Ascending aorta (tissue), 2 donors: ENCODE measurements around the gene UBE2O. TPM values are rescaled to one million over a fixed set of nuclear protein-coding genes. Genes with fewer than 3 reads are reported as not detected.

Experiments
- DNase-seq, 2 donors: peaks; one replicate each; pipeline ENCODE4 v3.0.0-alpha.2; 2019; ENCODE audit warnings: low spot score in 2 of 2
- H3K27ac ChIP-seq, 2 donors: fragments of 200-600 bp; sonication (generic); one replicate each; pipeline ENCODE4 v1.5.1; 2016 to 2017; ENCODE audit warnings: mild to moderate bottlenecking in 1 of 2
- H3K27me3 ChIP-seq: fragments of 200-600 bp; sonication (generic); one replicate; pipeline ENCODE4 v1.5.1; 2017
- H3K36me3 ChIP-seq, 2 donors: fragments of 200-600 bp; sonication (generic); one replicate each; pipeline ENCODE4 v1.5.1; 2016
- H3K4me1 ChIP-seq, 2 donors: fragments of 200-600 bp; sonication (generic); one replicate each; pipeline ENCODE4 v1.5.1; 2016 to 2017; ENCODE audit warnings: mild to moderate bottlenecking in 1 of 2
- H3K4me3 ChIP-seq, 2 donors: fragments of 200-600 bp; sonication (generic); one replicate each; pipeline ENCODE4 v1.5.1; 2016 to 2017; ENCODE audit warnings: mild to moderate bottlenecking in 1 of 2
- H3K9me3 ChIP-seq, 2 donors: fragments of 200-600 bp; sonication (generic); one replicate each; pipeline ENCODE4 v1.5.1; 2016
- intact Hi-C: fragments of 100-400 bp; cut with DNase I; formaldehyde crosslinking; loops from one replicate; pipeline ENCODE4 v1.15.1; 2023
- total RNA-seq: library from RNA; depleted of rRNA; stranded (reverse); fragments of >200 nt; gene quantifications from one replicate; pipeline ENCODE4 v1.1.0, GENCODE V29; 2016
- TF ChIP-seq, protein P1 (sequence below), 3 experiments: fragments of 200-600 bp in 2 of 3; fragments of 450-650 bp in 1 of 3; sonication (generic) in 2 of 3; IDR thresholded peaks; one replicate each; pipeline ENCODE4 v1.5.1; 2016 to 2019; ENCODE audit warnings: antibody characterized with exemption in 3 of 3, mild to moderate bottlenecking in 1 of 3, moderate library complexity in 1 of 3

UBE2O gene
- total RNA-seq, 1 donor from 2014 or later, result 19.6 TPM

DNA sequence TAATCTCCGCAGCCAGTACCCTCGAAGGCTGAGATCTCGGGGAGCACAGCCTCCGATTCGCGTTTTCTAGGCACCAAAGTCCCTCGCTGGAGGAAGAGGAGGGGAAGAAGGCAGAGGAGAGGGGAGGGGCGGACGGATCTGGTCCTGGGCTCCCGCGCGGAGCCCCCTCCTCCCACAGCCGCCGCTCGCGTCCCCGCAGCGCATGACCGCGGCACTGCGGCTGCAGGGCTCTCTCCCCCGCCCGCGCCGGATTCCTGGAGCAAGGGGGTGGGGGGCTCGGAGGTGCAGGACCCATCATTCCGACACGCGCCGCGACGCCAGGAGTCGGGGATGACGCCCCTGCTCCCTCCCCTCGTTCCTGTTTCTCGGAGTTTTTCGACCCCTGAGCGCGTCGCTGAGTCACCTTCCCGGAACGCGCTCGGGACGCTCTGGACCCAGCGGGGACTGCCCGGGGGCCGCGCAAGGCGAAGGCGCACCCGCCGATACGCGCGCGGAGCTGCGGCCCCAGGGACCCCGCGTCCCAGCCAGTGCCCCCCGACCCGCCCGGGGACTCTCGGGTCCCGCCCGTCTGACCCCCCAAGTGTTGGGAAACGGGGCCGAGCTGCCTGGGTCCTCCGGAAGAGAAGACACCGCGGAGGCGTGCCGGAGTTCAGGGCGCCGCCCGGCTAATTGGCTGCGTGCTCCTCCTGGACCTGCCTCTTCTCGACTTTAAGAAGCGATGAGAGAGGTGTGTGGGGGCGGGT lies 70.0 kb downstream of the UBE2O start:
- peak in 1 of 2 donors; percentile 82 for DNase-seq
- TF ChIP-seq, protein P1, sequence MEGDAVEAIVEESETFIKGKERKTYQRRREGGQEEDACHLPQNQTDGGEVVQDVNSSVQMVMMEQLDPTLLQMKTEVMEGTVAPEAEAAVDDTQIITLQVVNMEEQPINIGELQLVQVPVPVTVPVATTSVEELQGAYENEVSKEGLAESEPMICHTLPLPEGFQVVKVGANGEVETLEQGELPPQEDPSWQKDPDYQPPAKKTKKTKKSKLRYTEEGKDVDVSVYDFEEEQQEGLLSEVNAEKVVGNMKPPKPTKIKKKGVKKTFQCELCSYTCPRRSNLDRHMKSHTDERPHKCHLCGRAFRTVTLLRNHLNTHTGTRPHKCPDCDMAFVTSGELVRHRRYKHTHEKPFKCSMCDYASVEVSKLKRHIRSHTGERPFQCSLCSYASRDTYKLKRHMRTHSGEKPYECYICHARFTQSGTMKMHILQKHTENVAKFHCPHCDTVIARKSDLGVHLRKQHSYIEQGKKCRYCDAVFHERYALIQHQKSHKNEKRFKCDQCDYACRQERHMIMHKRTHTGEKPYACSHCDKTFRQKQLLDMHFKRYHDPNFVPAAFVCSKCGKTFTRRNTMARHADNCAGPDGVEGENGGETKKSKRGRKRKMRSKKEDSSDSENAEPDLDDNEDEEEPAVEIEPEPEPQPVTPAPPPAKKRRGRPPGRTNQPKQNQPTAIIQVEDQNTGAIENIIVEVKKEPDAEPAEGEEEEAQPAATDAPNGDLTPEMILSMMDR (IDR thresholded peaks at IDR 0.05), result no peak
- Histone ChIP-seq H3K9me3 (no peaks in the 10 kb centered on the region), H3K4me1 (peaks cover 6 to 26% of the 10 kb centered on the region in 2 donors), H3K36me3 (no peaks in the 10 kb centered on the region), H3K4me3 (peak overlapping the region; percentile 67 to 93), H3K27ac (peak overlapping the region; percentile 90 to 94), H3K27me3 (no peaks in the 10 kb centered on the region)
- intact Hi-C loops, result loop anchor here (1.0 kb wide), 1 partner anchor 29 kb away; no protein-coding TSS in a partner anchor

DNA sequence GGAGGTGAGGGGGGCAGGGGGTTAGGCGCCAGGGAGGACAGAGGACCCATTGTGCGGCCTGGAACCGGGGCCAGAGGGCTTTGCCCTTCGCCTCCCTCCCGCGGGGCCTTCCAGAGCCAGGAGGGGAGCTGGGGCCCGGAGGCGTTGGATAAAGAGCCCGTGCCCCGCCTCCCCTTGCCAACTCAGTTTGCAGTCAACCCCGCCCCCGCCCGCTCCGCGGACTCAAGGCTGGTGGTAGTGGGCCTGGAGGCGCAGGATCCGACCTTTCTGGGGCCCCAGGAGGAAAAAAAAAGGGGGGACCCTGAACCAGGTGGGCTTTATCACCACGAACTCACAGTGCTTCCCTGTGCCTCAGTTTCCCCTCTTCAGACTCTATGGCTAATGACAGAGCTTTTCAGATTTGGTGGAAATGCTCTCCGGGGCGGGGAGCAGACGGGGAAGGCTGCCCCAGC lies 70.6 kb downstream of the UBE2O start:
- intact Hi-C loops, result loop anchor here (1.0 kb wide), 1 partner anchor 28 kb away; no protein-coding TSS in a partner anchor
- peaks cover 6 to 26% of the 10 kb centered on the region in 2 donors for H3K4me1 ChIP-seq
- H3K4me3 ChIP-seq, result peak overlapping the region; percentile 67 to 93
- peak overlapping the region; percentile 90 to 94 for H3K27ac ChIP-seq
- H3K9me3 ChIP-seq, result no peaks in the 10 kb centered on the region
- TF ChIP-seq, protein P1 (IDR thresholded peaks at IDR 0.05), result no peak
- no peaks in the 10 kb centered on the region for H3K27me3 ChIP-seq
- no peaks in the 10 kb centered on the region for H3K36me3 ChIP-seq
- DNase-seq, result peak in 1 of 2 donors; percentile 73

DNA sequence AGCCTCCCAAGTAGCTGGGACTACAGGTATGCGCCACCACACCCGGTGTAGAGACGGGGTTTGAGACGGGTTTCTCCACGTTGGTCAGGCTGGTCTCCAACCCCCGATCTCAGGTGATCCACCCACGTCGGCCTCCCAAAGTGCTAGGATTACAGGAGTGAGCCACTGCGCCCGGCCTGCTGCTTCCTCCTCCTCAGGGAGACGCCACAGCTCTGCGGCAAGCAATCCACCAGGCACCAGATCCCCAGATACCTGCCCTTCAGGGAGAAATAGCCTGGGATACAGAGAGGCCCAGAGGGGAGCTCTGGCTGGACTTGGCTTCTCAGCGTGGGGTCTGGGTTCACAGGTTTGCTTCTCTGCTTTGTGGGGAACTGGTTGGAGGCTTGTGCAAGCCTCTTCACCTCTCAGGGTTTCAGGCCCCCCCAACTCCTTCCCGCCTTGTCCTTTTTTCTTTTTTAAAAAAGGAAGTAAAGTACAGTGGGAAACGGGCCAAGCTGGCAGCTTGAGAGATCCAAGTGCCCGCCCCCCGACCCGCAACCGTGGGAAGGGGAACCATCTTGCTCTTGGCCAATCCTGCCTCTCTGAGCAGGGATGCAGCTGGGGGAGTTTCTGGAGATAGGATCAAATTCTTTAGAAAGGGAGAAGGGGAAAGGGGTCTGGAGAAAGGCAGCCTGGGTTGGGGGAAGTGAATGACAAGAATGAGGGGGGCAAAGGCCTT lies 71.2 kb downstream of the UBE2O start:
- peak overlapping the region in 1 of 2 donors; percentile 67 for H3K4me3 ChIP-seq
- intact Hi-C loops, result loop anchor here (1.0 kb wide), 1 partner anchor 27 kb away; no protein-coding TSS in a partner anchor

DNA sequence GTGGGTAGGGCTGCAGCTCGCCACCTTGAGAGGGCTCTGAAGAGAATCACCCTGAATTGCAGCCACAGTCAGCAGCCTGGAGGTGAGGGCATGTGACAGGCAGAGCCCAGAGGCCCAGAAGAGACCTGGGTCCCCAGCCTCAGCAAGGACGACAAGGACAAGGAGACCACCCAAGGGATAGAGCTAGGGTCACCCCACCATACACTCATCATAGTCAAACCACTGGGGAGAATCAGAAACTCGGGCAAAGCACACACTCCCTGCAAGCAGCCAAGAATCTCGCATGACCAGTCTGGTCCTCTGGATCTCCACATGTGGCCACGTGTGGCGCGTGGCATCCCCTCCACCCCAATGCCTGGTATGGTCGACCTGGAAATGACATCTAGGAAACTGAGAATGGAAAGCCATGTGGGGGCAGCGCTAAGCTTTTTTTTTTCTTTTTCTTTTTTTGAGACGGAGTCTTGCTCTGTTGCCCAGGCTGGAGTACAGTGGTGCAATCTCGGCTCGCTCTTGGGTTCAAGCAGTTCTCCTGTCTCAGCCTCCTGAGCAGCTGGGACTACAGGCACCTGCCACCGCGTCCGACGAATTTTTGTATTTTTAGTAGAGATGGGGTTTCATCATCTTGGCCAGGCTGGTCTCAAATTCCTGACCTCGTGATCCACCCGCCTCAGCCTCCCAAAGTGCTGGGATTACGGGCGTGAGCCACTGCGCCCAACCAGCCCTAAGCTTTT lies 73.1 kb downstream of the UBE2O start:
- peaks cover 5 to 12% of the 10 kb centered on the region in 2 donors for H3K4me1 ChIP-seq
- TF ChIP-seq, protein P1 (IDR thresholded peaks at IDR 0.05), result no peak
- no peak for DNase-seq
- no peak overlapping the region for H3K27ac ChIP-seq
- H3K4me3 ChIP-seq, result no peak overlapping the region
- no peaks in the 10 kb centered on the region for H3K36me3 ChIP-seq
- H3K9me3 ChIP-seq, result no peaks in the 10 kb centered on the region
- intact Hi-C loops, result no loop called here
- H3K27me3 ChIP-seq, result no peaks in the 10 kb centered on the region

More for the DNA sequence above, 71.2 kb downstream of the UBE2O start:
- Histone ChIP-seq H3K4me1 (peaks cover 6 to 26% of the 10 kb centered on the region in 2 donors), H3K27ac (peak overlapping the region; percentile 90 to 94), H3K36me3 (no peaks in the 10 kb centered on the region), H3K9me3 (no peaks in the 10 kb centered on the region), H3K27me3 (no peaks in the 10 kb centered on the region)
- no peak for DNase-seq
- TF ChIP-seq, protein P1 (IDR thresholded peaks at IDR 0.05), result no peak

DNA sequence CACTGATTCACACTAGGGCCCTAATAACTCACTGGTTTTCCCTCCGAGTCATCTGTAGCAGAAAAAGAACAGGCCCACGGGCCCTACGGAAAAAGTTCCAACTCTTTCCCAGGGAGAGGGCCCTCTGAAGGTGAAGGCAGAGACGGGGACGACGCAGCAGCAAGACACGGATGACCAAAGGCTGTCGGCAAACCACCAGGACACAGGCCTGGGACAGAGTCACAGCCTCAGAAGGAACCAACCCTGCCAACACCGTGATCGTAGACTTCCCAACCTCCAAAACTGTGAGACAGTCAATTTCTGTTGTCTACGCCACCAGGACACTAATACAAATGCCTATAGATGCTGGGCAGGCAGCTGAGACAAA lies 73.7 kb downstream of the UBE2O start:
- TF ChIP-seq, protein P1 (IDR thresholded peaks at IDR 0.05), result no peak
- Histone ChIP-seq H3K27ac (no peak overlapping the region), H3K27me3 (no peaks in the 10 kb centered on the region), H3K4me1 (peaks cover 3 to 9% of the 10 kb centered on the region in 2 donors), H3K4me3 (no peak overlapping the region), H3K9me3 (no peaks in the 10 kb centered on the region), H3K36me3 (no peaks in the 10 kb centered on the region)
- no peak for DNase-seq
- intact Hi-C loops, result no loop called here
